Breast epithelium (tissue), 4 donors: ENCODE data around the gene HERC6. TPM values are rescaled to one million over a fixed set of nuclear protein-coding genes. Genes with fewer than 3 reads are reported as not detected.
A peak's percentile ranks its signal among the peaks of the same experiment; 100 is the strongest.
"Not testable (repeated sequence)": the region's sequence is repeated elsewhere in the genome, so short reads cannot be mapped to it uniquely, and the experiment has no call there.

ENCODE experiments used
- DNase-seq, 2 donors: peaks; one replicate each; pipeline ENCODE4 v3.0.0-alpha.2; 2019; ENCODE audit warnings: low spot score in 2 of 2
- H3K27ac ChIP-seq, 2 donors: fragments of 200-600 bp; sonication (generic) in 1 of 2; one replicate each; pipeline ENCODE4 v1.5.1; 2016 to 2019; ENCODE audit warnings: mild to moderate bottlenecking in 1 of 2
- H3K27me3 ChIP-seq, 2 donors: fragments of 200-600 bp; sonication (generic) in 1 of 2; one replicate each; pipeline versions ENCODE4 v1.5.1 to v1.6.0; 2017 to 2019; ENCODE audit warnings: control low read depth in 1 of 2, mild to moderate bottlenecking in 1 of 2
- H3K36me3 ChIP-seq: fragments of 200-600 bp; one replicate; pipeline ENCODE4 v1.5.1; 2019
- H3K4me1 ChIP-seq, 2 donors: fragments of 200-600 bp; sonication (generic); one replicate each; pipeline ENCODE4 v1.5.1; 2016 to 2019; ENCODE audit warnings: control low read depth in 1 of 2
- H3K4me3 ChIP-seq, 3 donors: fragments of 200-600 bp; sonication (generic); 1 replicate in 2 of 3; 2 replicates in 1 of 3; pipeline ENCODE4 v1.5.1; 2016 to 2019; ENCODE audit warnings: mild to moderate bottlenecking in 3 of 3, moderate library complexity in 2 of 3
- H3K9me3 ChIP-seq, 2 donors: fragments of 200-600 bp; sonication (generic) in 1 of 2; one replicate each; pipeline ENCODE4 v1.5.1; 2016 to 2019; ENCODE audit warnings: control low read depth in 1 of 2
- POLR2A ChIP-seq: fragments of 450-650 bp; IDR thresholded peaks from one replicate; pipeline ENCODE4 v1.6.1; 2016; ENCODE audit warnings: antibody characterized with exemption, mild to moderate bottlenecking, moderate library complexity
- POLR2AphosphoS5 ChIP-seq, 3 donors: sonication (generic); formaldehyde crosslinking; IDR thresholded peaks; one replicate each; pipeline ENCODE4 v1.6.1; 2017; ENCODE audit warnings: antibody characterized with exemption in 3 of 3
- intact Hi-C: fragments of 100-400 bp; cut with DNase I; formaldehyde crosslinking; loops from one replicate; pipeline ENCODE4 v1.15.1; 2023; ENCODE audit warnings: low total_unique reads
- total RNA-seq, 3 donors: library from RNA; depleted of rRNA; stranded (reverse); fragments of >200 nt; gene quantifications; one replicate each; pipeline ENCODE4 v1.1.0, GENCODE V29; 2016
- TF ChIP-seq, protein P1 (sequence below), 3 donors: fragments of 450-650 bp; IDR thresholded peaks; one replicate each; pipeline ENCODE4 v1.5.1; 2016 to 2017; ENCODE audit warnings: antibody characterized with exemption in 3 of 3, mild to moderate bottlenecking in 3 of 3, moderate library complexity in 3 of 3

The HERC6 gene
- total RNA-seq: 10 to 100 TPM in 1 of 3 donors, 1 to 10 TPM in 2; 2.6 to 19.0 (median 5.2) TPM

DNA sequence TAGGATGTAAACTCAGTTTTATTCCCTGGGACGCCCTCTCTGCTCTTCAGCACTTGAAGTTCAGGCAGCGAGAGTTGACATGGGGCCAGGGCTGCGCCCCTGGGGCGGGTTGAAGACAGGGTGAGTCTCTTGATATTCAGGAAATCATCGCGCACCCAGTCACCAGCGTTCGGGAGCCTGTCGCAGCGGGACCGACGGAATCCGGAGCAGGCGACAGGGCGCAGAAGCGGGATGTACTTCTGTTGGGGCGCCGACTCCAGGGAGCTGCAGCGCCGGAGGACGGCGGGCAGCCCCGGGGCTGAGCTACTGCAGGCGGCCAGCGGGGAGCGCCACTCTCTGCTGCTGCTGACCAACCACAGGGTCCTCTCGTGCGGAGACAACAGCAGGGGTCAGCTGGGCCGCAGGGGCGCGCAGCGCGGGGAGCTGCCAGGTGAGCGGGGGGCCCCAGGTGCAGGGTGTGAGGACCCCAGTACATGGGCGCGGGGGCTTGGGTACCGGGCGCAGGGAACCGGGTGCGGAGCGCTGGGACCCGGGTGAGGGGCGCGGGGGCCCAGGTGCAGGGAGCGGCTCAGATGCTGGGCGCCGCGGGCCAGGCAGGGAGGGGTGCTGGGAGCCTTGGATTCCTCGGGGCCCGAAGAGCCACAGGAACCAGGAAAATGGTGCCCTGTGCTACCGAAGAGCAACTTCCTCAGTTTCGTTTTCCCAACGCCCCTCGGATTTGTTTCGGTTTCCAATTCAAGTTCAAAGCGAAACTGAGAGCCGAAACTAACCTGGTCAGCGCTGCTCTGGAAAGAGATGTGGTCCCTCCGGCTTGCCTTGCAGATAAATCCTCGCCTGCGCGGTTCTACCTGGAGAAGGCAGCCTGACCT is at the start of gene HERC6:
HERC6 (plus strand) TSS at position 162 of the 869 bp plus-strand sequence; CDS start at position 232, 70 bp downstream.
- Histone ChIP-seq H3K4me1 (no peaks in the 10 kb centered on the region), H3K27me3 (no peaks in the 10 kb centered on the region), H3K36me3 (no peaks in the 10 kb centered on the region), H3K4me3 (peak within 1 kb of the TSS; percentile 82 to 99 (median 96)), H3K27ac (peak within 1 kb of the TSS; percentile 91 to 94), H3K9me3 (no peaks in the 10 kb centered on the region)
- no peak for TF ChIP-seq POLR2A
- TF ChIP-seq, protein P1, sequence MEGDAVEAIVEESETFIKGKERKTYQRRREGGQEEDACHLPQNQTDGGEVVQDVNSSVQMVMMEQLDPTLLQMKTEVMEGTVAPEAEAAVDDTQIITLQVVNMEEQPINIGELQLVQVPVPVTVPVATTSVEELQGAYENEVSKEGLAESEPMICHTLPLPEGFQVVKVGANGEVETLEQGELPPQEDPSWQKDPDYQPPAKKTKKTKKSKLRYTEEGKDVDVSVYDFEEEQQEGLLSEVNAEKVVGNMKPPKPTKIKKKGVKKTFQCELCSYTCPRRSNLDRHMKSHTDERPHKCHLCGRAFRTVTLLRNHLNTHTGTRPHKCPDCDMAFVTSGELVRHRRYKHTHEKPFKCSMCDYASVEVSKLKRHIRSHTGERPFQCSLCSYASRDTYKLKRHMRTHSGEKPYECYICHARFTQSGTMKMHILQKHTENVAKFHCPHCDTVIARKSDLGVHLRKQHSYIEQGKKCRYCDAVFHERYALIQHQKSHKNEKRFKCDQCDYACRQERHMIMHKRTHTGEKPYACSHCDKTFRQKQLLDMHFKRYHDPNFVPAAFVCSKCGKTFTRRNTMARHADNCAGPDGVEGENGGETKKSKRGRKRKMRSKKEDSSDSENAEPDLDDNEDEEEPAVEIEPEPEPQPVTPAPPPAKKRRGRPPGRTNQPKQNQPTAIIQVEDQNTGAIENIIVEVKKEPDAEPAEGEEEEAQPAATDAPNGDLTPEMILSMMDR (IDR thresholded peaks at IDR 0.05): peak; percentile 42 to 70 (median 68)
- TF ChIP-seq POLR2AphosphoS5 (IDR thresholded peaks at IDR 0.05): peak in 2 of 3 donors; percentile 66 to 68
- peak; percentile 63 to 65 for DNase-seq
- intact Hi-C loops: no loop called here

- Histone ChIP-seq H3K36me3 (no peaks in the 10 kb centered on the region), H3K27me3 (no peaks in the 10 kb centered on the region), H3K4me1 (no peaks in the 10 kb centered on the region), H3K4me3 (no peak overlapping the region), H3K9me3 (no peaks in the 10 kb centered on the region), H3K27ac (no peak overlapping the region)
- no peak for DNase-seq
- intact Hi-C loops: no loop called here
- TF ChIP-seq POLR2AphosphoS5 (IDR thresholded peaks at IDR 0.05) (no peak), POLR2A (no peak)
- TF ChIP-seq, protein P1 (IDR thresholded peaks at IDR 0.05): no peak
Measured at GRCh38 chr4:88333741-88334405, 44.8 kb upstream of the HERC6 start.

DNA sequence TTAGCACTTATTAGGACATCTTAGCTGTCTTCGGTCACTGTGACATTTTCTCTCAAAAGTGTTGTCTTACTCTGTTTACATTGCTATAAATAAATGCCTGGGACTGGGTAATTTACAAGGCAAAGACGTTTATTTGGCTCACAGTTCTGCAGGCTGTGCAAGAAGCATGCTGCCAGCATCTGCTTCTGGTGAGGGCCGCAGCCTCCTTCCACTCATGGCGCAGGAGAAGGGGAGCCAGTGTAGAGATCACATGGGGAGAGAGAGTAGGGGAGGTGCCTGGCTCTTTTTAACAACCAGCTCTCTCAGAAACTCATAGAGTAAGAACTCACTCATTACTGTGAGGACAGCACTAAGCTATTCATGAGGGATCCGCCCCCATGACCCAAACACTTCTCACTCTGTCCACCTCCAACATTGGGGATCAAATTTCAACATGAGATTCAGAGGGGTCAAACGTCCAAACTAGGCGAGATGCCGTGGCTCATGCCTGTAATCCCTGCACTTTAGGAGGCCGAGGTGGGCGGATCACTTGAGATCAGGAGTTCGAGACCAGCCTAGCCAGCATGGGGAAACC is 43.5 kb upstream of the HERC6 start:
- TF ChIP-seq POLR2A (no peak), POLR2AphosphoS5 (IDR thresholded peaks at IDR 0.05) (no peak)
- TF ChIP-seq, protein P1 (IDR thresholded peaks at IDR 0.05): no peak
- H3K27me3 ChIP-seq: no peaks in the 10 kb centered on the region
- intact Hi-C loops: no loop called here
- no peak overlapping the region for H3K4me3 ChIP-seq
- no peaks in the 10 kb centered on the region for H3K4me1 ChIP-seq
- no peaks in the 10 kb centered on the region for H3K9me3 ChIP-seq
- no peaks in the 10 kb centered on the region for H3K36me3 ChIP-seq
- H3K27ac ChIP-seq: no peak overlapping the region
- no peak for DNase-seq

DNA sequence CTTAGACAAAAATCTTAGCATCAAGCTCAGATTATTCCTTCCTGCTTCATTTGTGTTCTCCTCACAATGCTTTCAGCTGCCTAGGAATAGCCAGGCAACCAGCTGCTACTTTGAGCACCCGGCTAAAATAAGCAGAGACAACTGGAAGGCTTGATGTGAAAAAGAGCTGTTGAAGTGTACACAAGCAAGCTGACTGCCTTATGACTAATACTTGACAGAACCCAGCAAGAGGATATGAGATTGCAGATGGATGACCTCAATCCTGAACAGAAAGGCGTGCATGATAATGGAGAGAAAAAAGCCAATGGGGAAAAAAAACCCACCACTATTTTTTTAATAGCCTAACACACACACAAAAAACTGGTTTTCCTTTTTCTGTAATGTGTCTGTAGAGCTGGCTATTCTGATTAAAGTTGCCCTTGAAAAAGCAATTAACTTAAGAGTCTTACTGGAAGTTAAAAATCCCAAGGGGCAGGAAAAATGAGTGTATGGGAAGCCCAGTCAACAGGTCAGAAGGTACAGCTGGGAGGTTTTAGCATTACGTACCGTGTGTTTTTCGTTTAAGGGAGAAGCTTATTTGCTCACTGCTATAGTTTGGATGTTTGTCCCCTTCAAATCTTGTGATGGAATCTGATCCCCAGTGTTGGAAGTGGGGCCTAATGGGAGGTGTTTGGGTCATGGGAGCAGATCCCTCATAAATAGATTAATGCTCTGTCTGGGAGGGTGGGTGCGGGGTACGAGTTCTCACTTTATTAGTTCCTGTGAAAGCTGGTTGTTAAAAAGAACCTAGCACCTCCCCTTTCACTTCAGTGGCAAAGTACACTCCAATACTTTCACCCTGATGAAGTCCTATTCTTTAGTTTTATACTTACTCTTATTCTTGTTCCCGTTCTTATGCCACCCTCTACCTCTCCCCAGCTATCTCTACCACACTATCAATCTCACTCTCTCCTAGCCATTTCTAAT is 37.1 kb upstream of the HERC6 start:
- H3K27ac ChIP-seq: peak overlapping the region; percentile 15 to 20
- no peaks in the 10 kb centered on the region for H3K36me3 ChIP-seq
- no peak overlapping the region for H3K4me3 ChIP-seq
- TF ChIP-seq POLR2A: no peak
- TF ChIP-seq, protein P1 (IDR thresholded peaks at IDR 0.05): no peak
- TF ChIP-seq POLR2AphosphoS5 (IDR thresholded peaks at IDR 0.05): no peak
- no peak for DNase-seq
- no peaks in the 10 kb centered on the region for H3K27me3 ChIP-seq
- H3K9me3 ChIP-seq: no peaks in the 10 kb centered on the region
- intact Hi-C loops: no loop called here
- H3K4me1 ChIP-seq: no peaks in the 10 kb centered on the region

DNA sequence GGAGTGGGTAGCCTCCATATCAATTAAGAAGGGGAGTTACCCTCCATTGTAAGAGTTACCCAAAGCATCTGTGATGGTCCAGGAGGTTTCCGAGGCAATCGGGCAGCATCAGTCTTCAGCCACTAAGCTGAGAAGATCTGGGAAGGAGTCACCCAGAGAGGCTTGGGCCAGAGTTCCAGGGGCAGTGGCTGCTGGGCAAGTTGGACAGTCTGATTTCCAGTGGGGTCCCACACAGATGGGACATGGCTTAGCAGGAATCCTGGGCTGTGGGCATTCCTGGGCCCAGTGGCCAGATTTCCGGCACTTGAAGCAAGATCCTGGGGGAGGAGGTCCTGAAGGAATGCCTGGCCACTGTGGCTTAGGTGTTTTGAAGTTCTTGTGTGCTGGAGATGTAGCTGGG is 31.8 kb upstream of the HERC6 start:
- H3K9me3 ChIP-seq, H3K36me3 ChIP-seq, H3K27ac ChIP-seq, H3K27me3 ChIP-seq, H3K4me1 ChIP-seq, H3K4me3 ChIP-seq, DNase-seq, intact Hi-C loops: not testable (repeated sequence)

- intact Hi-C loops, H3K9me3 ChIP-seq, DNase-seq, H3K4me1 ChIP-seq, H3K4me3 ChIP-seq, H3K27me3 ChIP-seq, H3K36me3 ChIP-seq, H3K27ac ChIP-seq: not testable (repeated sequence)
Measured at GRCh38 chr4:88348761-88349160, 29.9 kb upstream of the HERC6 start.
